ENCODE measurements around the gene RAB7B.

The RAB7B gene

GRCh38 chr1:206048582-206048981 is 45.4 kb upstream of the RAB7B start:
- no peak for TF ChIP-seq CTCF (IDR thresholded peaks at IDR 0.05)
- Histone ChIP-seq H3K36me3 (ENCODE audit: control insufficient read depth, insufficient read depth, low read length) (no peaks in the 10 kb centered on the region), H3K4me2 (ENCODE audit: low read length) (no peak overlapping the region), H2AFZ (no peak overlapping the region), H3K27ac (no peak overlapping the region), H3K4me1 (no peaks in the 10 kb centered on the region), H3K27me3 (ENCODE audit: control insufficient read depth, insufficient read depth, low read length) (no peaks in the 10 kb centered on the region), H3K79me2 (no peaks in the 10 kb centered on the region), H3K9me3 (ENCODE audit: control insufficient read depth, low read length) (no peaks in the 10 kb centered on the region), H3K4me3 (ENCODE audit: low read depth, low read length) (no peak overlapping the region), H3K9ac (no peak overlapping the region)

- Histone ChIP-seq H3K4me2 (ENCODE audit: low read length) (no peak overlapping the region), H3K9me3 (ENCODE audit: control insufficient read depth, low read length) (no peaks in the 10 kb centered on the region), H2AFZ (no peak overlapping the region), H3K4me1 (no peaks in the 10 kb centered on the region), H3K79me2 (no peaks in the 10 kb centered on the region), H3K27me3 (ENCODE audit: control insufficient read depth, insufficient read depth, low read length) (no peaks in the 10 kb centered on the region), H3K9ac (no peak overlapping the region), H3K4me3 (ENCODE audit: low read depth, low read length) (no peak overlapping the region), H3K36me3 (ENCODE audit: control insufficient read depth, insufficient read depth, low read length) (no peaks in the 10 kb centered on the region), H3K27ac (no peak overlapping the region)
- no peak for TF ChIP-seq CTCF (IDR thresholded peaks at IDR 0.05)
Measured at GRCh38 chr1:206047271-206047670, 44.1 kb upstream of the RAB7B start.

GRCh38 chr1:206041640-206042039 is 38.4 kb upstream of the RAB7B start:
- Histone ChIP-seq H3K4me1 (no peaks in the 10 kb centered on the region), H3K27me3 (ENCODE audit: control insufficient read depth, insufficient read depth, low read length) (no peaks in the 10 kb centered on the region), H3K4me3 (ENCODE audit: low read depth, low read length) (no peak overlapping the region), H3K79me2 (no peaks in the 10 kb centered on the region), H3K27ac (no peak overlapping the region), H3K4me2 (ENCODE audit: low read length) (no peak overlapping the region), H2AFZ (no peak overlapping the region), H3K9ac (no peak overlapping the region), H3K36me3 (ENCODE audit: control insufficient read depth, insufficient read depth, low read length) (no peaks in the 10 kb centered on the region), H3K9me3 (ENCODE audit: control insufficient read depth, low read length) (no peaks in the 10 kb centered on the region)
- TF ChIP-seq CTCF (IDR thresholded peaks at IDR 0.05) = no peak

DNA sequence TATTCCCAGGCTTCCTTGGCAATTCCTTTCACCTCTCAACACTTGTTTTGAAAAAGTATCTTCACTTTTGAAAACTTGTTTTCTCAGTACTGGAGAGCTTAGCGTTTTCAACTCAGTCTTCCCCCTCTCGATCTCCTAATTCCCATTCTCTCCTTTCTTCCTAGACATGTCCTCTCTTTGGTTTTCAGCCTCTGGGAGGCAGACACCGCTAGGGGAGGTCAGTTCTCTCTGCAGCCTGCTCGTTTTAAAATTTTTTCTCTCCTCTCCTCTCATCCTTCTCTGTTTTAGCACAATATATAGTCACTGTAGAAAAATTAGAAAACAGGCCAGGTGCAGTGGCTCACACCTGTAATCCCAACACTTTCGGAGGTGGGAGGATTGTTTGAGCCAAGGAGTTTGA is 37.1 kb upstream of the RAB7B start:
- Histone ChIP-seq H3K4me2 (ENCODE audit: low read length) (no peak overlapping the region), H3K4me1 (no peaks in the 10 kb centered on the region), H3K79me2 (no peaks in the 10 kb centered on the region), H2AFZ (no peak overlapping the region), H3K9ac (no peak overlapping the region), H3K36me3 (ENCODE audit: control insufficient read depth, insufficient read depth, low read length) (no peaks in the 10 kb centered on the region), H3K27ac (no peak overlapping the region), H3K27me3 (ENCODE audit: control insufficient read depth, insufficient read depth, low read length) (no peaks in the 10 kb centered on the region), H3K9me3 (ENCODE audit: control insufficient read depth, low read length) (no peaks in the 10 kb centered on the region), H3K4me3 (ENCODE audit: low read depth, low read length) (no peak overlapping the region)
- TF ChIP-seq CTCF (IDR thresholded peaks at IDR 0.05) = no peak

GRCh38 chr1:206039046-206039973 is 36.1 kb upstream of the RAB7B start:
- no peak for TF ChIP-seq CTCF (IDR thresholded peaks at IDR 0.05)
- no peak overlapping the region for H2AFZ ChIP-seq
- H3K9me3 ChIP-seq (ENCODE audit: control insufficient read depth, low read length) = no peaks in the 10 kb centered on the region
- no peaks in the 10 kb centered on the region for H3K27me3 ChIP-seq (ENCODE audit: control insufficient read depth, insufficient read depth, low read length)
- no peaks in the 10 kb centered on the region for H3K36me3 ChIP-seq (ENCODE audit: control insufficient read depth, insufficient read depth, low read length)
- H3K4me2 ChIP-seq (ENCODE audit: low read length) = no peak overlapping the region
- H3K27ac ChIP-seq = no peak overlapping the region
- H3K9ac ChIP-seq = no peak overlapping the region
- H3K4me3 ChIP-seq (ENCODE audit: low read depth, low read length) = no peak overlapping the region
- no peaks in the 10 kb centered on the region for H3K79me2 ChIP-seq
- no peaks in the 10 kb centered on the region for H3K4me1 ChIP-seq
